Measurements from ENCODE around the gene ZDHHC14.

The ZDHHC14 gene

GRCh38 chr6:157534977-157535339 lies 154.0 kb downstream of the ZDHHC14 start:
- TF ChIP-seq CTCF (IDR thresholded peaks at IDR 0.05): no peak

- no peak for TF ChIP-seq CTCF (IDR thresholded peaks at IDR 0.05)
Observed at GRCh38 chr6:157535340-157536222, 154.6 kb downstream of the ZDHHC14 start.

DNA sequence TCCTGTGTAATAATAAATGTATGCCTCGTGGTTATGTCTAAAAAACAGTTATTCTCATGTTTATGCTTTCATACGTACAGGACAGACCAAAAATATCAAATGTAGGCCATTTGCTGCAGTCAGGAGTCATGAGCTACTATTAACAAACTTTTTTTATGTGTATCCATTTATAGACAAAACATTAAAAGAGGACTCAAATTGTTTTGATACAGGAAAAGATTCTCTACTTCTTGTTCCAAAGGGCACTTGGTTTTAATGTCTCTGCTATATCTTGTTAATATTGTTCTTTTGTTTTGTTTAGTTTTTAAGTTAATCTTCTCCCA lies 155.2 kb downstream of the ZDHHC14 start:
- no peak for TF ChIP-seq CTCF (IDR thresholded peaks at IDR 0.05)

DNA sequence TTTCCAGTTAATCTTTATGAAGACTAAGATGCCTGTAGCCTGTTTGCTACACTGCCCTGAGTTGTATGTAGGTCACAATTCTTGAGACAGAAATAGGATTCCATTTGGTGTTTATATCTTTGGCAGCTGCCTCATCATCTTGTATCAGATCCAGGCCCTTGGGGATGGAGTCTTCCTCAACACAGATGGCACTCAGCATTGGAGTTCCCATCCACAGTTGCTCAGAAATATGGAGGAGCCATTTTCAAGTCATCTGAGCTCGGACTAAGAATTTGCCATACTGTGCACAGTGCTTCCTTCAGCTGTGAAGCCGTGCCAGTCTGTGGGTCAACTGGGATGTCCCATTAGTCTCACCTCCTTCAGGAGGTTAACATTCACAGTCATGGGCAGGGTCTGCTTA lies 156.6 kb downstream of the ZDHHC14 start:
- TF ChIP-seq CTCF (IDR thresholded peaks at IDR 0.05): no peak

DNA sequence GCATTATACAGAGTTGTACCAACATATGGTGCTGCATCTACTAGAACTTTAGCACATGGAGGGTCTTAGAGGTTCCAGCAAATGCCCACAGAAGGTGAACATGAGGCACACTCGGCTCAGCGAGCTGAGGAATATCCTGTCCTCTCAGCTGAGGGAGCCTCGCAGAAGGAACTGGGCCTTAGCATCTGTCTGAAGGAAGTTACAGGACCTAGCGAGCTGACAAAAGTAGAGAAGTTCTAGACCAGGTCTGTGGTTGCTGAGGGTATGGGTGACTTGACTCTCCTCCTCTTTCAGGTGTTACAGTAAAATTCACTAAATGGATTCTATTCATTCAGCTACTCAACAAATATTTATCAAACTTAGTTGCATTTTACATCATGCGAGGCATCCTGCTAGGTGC lies 157.2 kb downstream of the ZDHHC14 start:
- no peak for TF ChIP-seq CTCF (IDR thresholded peaks at IDR 0.05)

- no peak for TF ChIP-seq CTCF (IDR thresholded peaks at IDR 0.05)
Observed at GRCh38 chr6:157538698-157539097, 157.7 kb downstream of the ZDHHC14 start.

GRCh38 chr6:157539421-157539822 lies 158.4 kb downstream of the ZDHHC14 start:
- TF ChIP-seq CTCF (IDR thresholded peaks at IDR 0.05): no peak

All from LNCAP (cell line).